H9 (cell line): ENCODE measurements around the gene RAP1GAP2. TPM values are rescaled to one million over a fixed set of nuclear protein-coding genes. Genes with fewer than 3 reads are reported as not detected.
A peak's percentile ranks its signal among the peaks of the same experiment; 100 is the strongest.

Experiments used
- DNase-seq: peaks from one replicate; pipeline ENCODE4 v3.0.0-alpha.2; 2017
- H2AFZ ChIP-seq: one replicate; pipeline ENCODE4 v1.6.1; 2013; ENCODE audit warnings: mild to moderate bottlenecking, low read length, control low read depth, moderate library complexity
- H2AK5ac ChIP-seq: 2 replicates; pipeline ENCODE4 v1.6.1; 2013; ENCODE audit warnings: low read length, control low read depth, mixed read lengths; ENCODE audit not compliant: insufficient read length
- H2BK120ac ChIP-seq: one replicate; pipeline ENCODE4 v1.6.1; 2013; ENCODE audit warnings: low read depth, mild to moderate bottlenecking, low read length, control low read depth, inconsistent platforms; ENCODE audit not compliant: poor library complexity, severe bottlenecking
- H2BK12ac ChIP-seq: 2 replicates; pipeline ENCODE4 v1.6.1; 2013; ENCODE audit warnings: low read length, control low read depth, mixed read lengths, low read depth; ENCODE audit not compliant: insufficient read length
- H2BK15ac ChIP-seq: 2 replicates; pipeline ENCODE4 v1.6.1; 2013; ENCODE audit warnings: low read depth, low read length, control low read depth
- H2BK20ac ChIP-seq: one replicate; pipeline ENCODE4 v1.6.1; 2013; ENCODE audit warnings: low read depth, mild to moderate bottlenecking, low read length, control low read depth, inconsistent platforms; ENCODE audit not compliant: poor library complexity, severe bottlenecking
- H2BK5ac ChIP-seq: 2 replicates; pipeline ENCODE4 v1.6.1; 2013; ENCODE audit warnings: low read length, control low read depth, mixed read lengths; ENCODE audit not compliant: insufficient read length
- H3K14ac ChIP-seq: 2 replicates; pipeline ENCODE4 v1.6.1; 2013; ENCODE audit warnings: low read length, control low read depth; ENCODE audit not compliant: insufficient read depth
- H3K18ac ChIP-seq: 2 replicates; pipeline ENCODE4 v1.6.1; 2013; ENCODE audit warnings: low read depth, mild to moderate bottlenecking, mixed read lengths, low read length, control low read depth; ENCODE audit not compliant: insufficient read length
- H3K23ac ChIP-seq: 2 replicates; pipeline ENCODE4 v1.6.1; 2013; ENCODE audit warnings: low read length, control low read depth, mixed read lengths, low read depth; ENCODE audit not compliant: insufficient read length
- H3K23me2 ChIP-seq: 2 replicates; pipeline ENCODE4 v1.6.1; 2013; ENCODE audit warnings: low read depth, mild to moderate bottlenecking, mixed read lengths, low read length, control low read depth; ENCODE audit not compliant: insufficient read length, poor library complexity, severe bottlenecking
- H3K27ac ChIP-seq: 2 replicates; pipeline ENCODE4 v1.5.1; 2013; ENCODE audit warnings: low read length, control low read depth, mixed read lengths, low read depth; ENCODE audit not compliant: insufficient read length
- H3K27me3 ChIP-seq: 2 replicates; pipeline ENCODE4 v1.6.1; 2013; ENCODE audit warnings: low read length, control low read depth, inconsistent platforms; ENCODE audit not compliant: insufficient read depth
- H3K4ac ChIP-seq: 2 replicates; pipeline ENCODE4 v1.6.1; 2013; ENCODE audit warnings: low read depth, mild to moderate bottlenecking, control low read depth, inconsistent platforms, low read length, moderate library complexity
- H3K4me1 ChIP-seq: 2 replicates; pipeline ENCODE4 v1.6.1; 2013; ENCODE audit warnings: low read length, control low read depth, inconsistent platforms; ENCODE audit not compliant: insufficient read depth
- H3K4me2 ChIP-seq: 2 replicates; pipeline ENCODE4 v1.6.1; 2013; ENCODE audit warnings: low read length, control low read depth, mixed read lengths; ENCODE audit not compliant: insufficient read length, insufficient read depth
- H3K56ac ChIP-seq: 2 replicates; pipeline ENCODE4 v1.6.1; 2013; ENCODE audit warnings: low read depth, mild to moderate bottlenecking, mixed read lengths, low read length, control low read depth; ENCODE audit not compliant: insufficient read length
- H3K79me1 ChIP-seq: 2 replicates; pipeline ENCODE4 v1.6.1; 2013; ENCODE audit warnings: low read depth, mild to moderate bottlenecking, moderate library complexity, low read length, control low read depth, inconsistent platforms; ENCODE audit not compliant: insufficient read depth, poor library complexity, severe bottlenecking
- H3K79me2 ChIP-seq: 2 replicates; pipeline ENCODE4 v1.6.1; 2013; ENCODE audit warnings: low read length, control low read depth, inconsistent platforms; ENCODE audit not compliant: insufficient read depth
- H3K9ac ChIP-seq: 2 replicates; pipeline ENCODE4 v1.6.1; 2013; ENCODE audit warnings: low read length, control low read depth, mixed read lengths; ENCODE audit not compliant: insufficient read length; ENCODE audit errors: extremely low read depth
- H3K9me3 ChIP-seq: one replicate; pipeline ENCODE4 v1.6.1; 2013; ENCODE audit warnings: low read depth, low read length, inconsistent platforms; ENCODE audit not compliant: control insufficient read depth
- H3T11ph ChIP-seq: one replicate; pipeline ENCODE4 v1.6.1; 2013; ENCODE audit warnings: mild to moderate bottlenecking, low read length, control low read depth, inconsistent platforms
- H4K20me1 ChIP-seq: one replicate; pipeline ENCODE4 v1.6.1; 2013; ENCODE audit not compliant: control insufficient read depth, insufficient read length, insufficient read depth
- H4K5ac ChIP-seq: 2 replicates; pipeline ENCODE4 v1.6.1; 2013; ENCODE audit warnings: low read depth, mild to moderate bottlenecking, mixed read lengths, low read length, control low read depth; ENCODE audit not compliant: insufficient read length
- H4K8ac ChIP-seq: replicated peaks from 2 replicates; pipeline ENCODE4 v1.6.1; 2013; ENCODE audit warnings: low read length, control low read depth, mixed read lengths, low read depth; ENCODE audit not compliant: insufficient read length
- H4K91ac ChIP-seq: 2 replicates; pipeline ENCODE4 v1.6.1; 2013; ENCODE audit warnings: low read depth, mild to moderate bottlenecking, moderate library complexity, mixed read lengths, low read length, control low read depth; ENCODE audit not compliant: insufficient read length
- H3K27ac Mint-ChIP-seq, 3 experiments: 2 replicates in 2 of 3; 3 replicates in 1 of 3; pipeline ENCODE4 v1.8.0; 2020 to 2021; ENCODE audit warnings: mixed read lengths in 3 of 3, mild to moderate bottlenecking in 1 of 3, moderate library complexity in 1 of 3
- H3K27me3 Mint-ChIP-seq: 2 replicates; pipeline ENCODE4 v1.8.0; 2021; ENCODE audit warnings: low read depth, mild to moderate bottlenecking, moderate library complexity, mixed read lengths
- H3K36me3 Mint-ChIP-seq, 3 experiments: 2 replicates in 2 of 3; 3 replicates in 1 of 3; pipeline ENCODE4 v1.8.0; 2020 to 2021; ENCODE audit warnings: low read depth in 3 of 3, mixed read lengths in 3 of 3; ENCODE audit not compliant: insufficient read depth in 1 of 3
- H3K4me1 Mint-ChIP-seq, 2 experiments: 2 replicates each; pipeline ENCODE4 v1.8.0; 2020; ENCODE audit warnings: mixed read lengths in 2 of 2
- H3K4me3 Mint-ChIP-seq, 2 experiments: 2 replicates in 1 of 2; 3 replicates in 1 of 2; pipeline ENCODE4 v1.8.0; 2020 to 2021; ENCODE audit warnings: mild to moderate bottlenecking in 2 of 2, mixed read lengths in 2 of 2, moderate library complexity in 1 of 2
- H3K9me3 Mint-ChIP-seq, 2 experiments: 2 replicates in 1 of 2; 3 replicates in 1 of 2; pipeline ENCODE4 v1.8.0; 2020; ENCODE audit warnings: mild to moderate bottlenecking in 2 of 2, mixed read lengths in 2 of 2, moderate library complexity in 1 of 2
- WGBS: extraction: QIAGEN DNeasy Blood & Tissue Kit; methylation state at CpG from one replicate; pipeline ENCODE4 v1.1.7; 2013; ENCODE audit warnings: missing lambda C conversion rate, low lambda C conversion rate, mixed read lengths; ENCODE audit not compliant: insufficient read length; ENCODE audit errors: extremely low coverage; 5-methylcytosine and 5-hydroxymethylcytosine counted together
- total RNA-seq: library from RNA; stranded (reverse); gene quantifications from 2 replicates; pipeline ENCODE4 v1.2.1, GENCODE V29; 2021
- TF ChIP-seq, protein P1 (sequence below): fragments of 200-600 bp; sonication (generic); conservative IDR thresholded peaks from 3 replicates; pipeline ENCODE4 v1.8.0; 2021; ENCODE audit warnings: antibody characterized with exemption, mild to moderate bottlenecking

RAP1GAP2 gene
- total RNA-seq, 1 experiment from 2014 or later: 33.8 TPM

DNA sequence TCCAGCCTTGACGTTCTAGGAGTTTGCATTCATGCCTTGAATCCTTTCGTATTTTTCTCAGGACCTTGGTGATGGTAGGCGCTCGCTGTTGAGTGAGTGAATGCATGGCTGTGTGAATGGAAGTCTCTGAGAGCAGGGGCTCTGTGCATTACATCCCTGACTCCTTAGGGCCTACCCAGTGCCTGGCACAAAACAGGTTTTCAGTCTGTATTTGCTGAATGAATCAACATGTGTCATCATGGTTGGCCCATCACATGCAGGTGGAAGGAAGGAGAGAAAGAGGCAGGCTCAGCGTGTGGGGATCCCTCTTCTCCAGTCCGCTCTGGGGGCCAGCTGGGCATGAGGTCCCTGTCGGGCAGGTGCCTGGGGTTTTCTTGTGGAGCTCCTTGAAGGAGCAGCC, 8.7 kb downstream of the RAP1GAP2 start:
- H2BK120ac ChIP-seq: no peak overlapping the region
- H3K9ac ChIP-seq: no peak overlapping the region
- H3K14ac ChIP-seq: no peak overlapping the region
- H3K27ac ChIP-seq: no peak overlapping the region
- Mint-ChIP-seq H3K36me3 (no peaks in the 10 kb centered on the region; a peak in 1 of 7 replicates), H3K4me3 (no peak overlapping the region), H3K9me3 (no peaks in the 10 kb centered on the region), H3K27me3 (0 out of 2 replicates have a peak, but pooled peaks cover 2% of the 10 kb centered on the region), H3K4me1 (peaks cover 4 to 10% of the 10 kb centered on the region in 2 experiments), H3K27ac (peak overlapping the region in 1 of 3 experiments; percentile 70; a peak in 2 of 7 replicates)
- H3K23ac ChIP-seq: no peak overlapping the region
- H4K5ac ChIP-seq: no peak overlapping the region
- no peaks in the 10 kb centered on the region for H3K4me1 ChIP-seq
- H3K4me2 ChIP-seq: no peak overlapping the region
- H3K18ac ChIP-seq: no peak overlapping the region
- H2BK5ac ChIP-seq: no peak overlapping the region
- H3K23me2 ChIP-seq: no peaks in the 10 kb centered on the region
- H4K91ac ChIP-seq: no peak overlapping the region
- no peak overlapping the region for H2AK5ac ChIP-seq
- TF ChIP-seq, protein P1, sequence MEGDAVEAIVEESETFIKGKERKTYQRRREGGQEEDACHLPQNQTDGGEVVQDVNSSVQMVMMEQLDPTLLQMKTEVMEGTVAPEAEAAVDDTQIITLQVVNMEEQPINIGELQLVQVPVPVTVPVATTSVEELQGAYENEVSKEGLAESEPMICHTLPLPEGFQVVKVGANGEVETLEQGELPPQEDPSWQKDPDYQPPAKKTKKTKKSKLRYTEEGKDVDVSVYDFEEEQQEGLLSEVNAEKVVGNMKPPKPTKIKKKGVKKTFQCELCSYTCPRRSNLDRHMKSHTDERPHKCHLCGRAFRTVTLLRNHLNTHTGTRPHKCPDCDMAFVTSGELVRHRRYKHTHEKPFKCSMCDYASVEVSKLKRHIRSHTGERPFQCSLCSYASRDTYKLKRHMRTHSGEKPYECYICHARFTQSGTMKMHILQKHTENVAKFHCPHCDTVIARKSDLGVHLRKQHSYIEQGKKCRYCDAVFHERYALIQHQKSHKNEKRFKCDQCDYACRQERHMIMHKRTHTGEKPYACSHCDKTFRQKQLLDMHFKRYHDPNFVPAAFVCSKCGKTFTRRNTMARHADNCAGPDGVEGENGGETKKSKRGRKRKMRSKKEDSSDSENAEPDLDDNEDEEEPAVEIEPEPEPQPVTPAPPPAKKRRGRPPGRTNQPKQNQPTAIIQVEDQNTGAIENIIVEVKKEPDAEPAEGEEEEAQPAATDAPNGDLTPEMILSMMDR: no peak
- no CpG with 5 or more reads among the region's 7 CpGs for WGBS
- H3K4ac ChIP-seq: no peak overlapping the region
- no peak overlapping the region for H3T11ph ChIP-seq
- no peaks in the 10 kb centered on the region for H4K20me1 ChIP-seq
- no peak for DNase-seq
- H2AFZ ChIP-seq: no peak overlapping the region
- no peak overlapping the region for H4K8ac ChIP-seq
- no peaks in the 10 kb centered on the region for H3K9me3 ChIP-seq
- H2BK12ac ChIP-seq: no peak overlapping the region
- no peak overlapping the region for H3K56ac ChIP-seq
- H2BK15ac ChIP-seq: no peak overlapping the region
- H3K79me1 ChIP-seq: no peaks in the 10 kb centered on the region
- no peaks in the 10 kb centered on the region for H3K79me2 ChIP-seq
- no peak overlapping the region for H2BK20ac ChIP-seq
- H3K27me3 ChIP-seq: no peaks in the 10 kb centered on the region
